Measurements from ENCODE around the gene VWA3B.

GRCh38 chr2:98088261-98088660 is 1.3 kb downstream of the VWA3B start:
- TF ChIP-seq SUZ12 (IDR thresholded peaks at IDR 0.05; ENCODE audit: extremely low read depth, insufficient read depth, insufficient read length) (no peak), ZNF274 (IDR thresholded peaks at IDR 0.05; ENCODE audit: low read depth, low read length) (no peak)

Measured in NT2/D1 (cell line).